SIG-M5 treated with dmso at 0.1 percent for 504 hours (cell line): ENCODE measurements around the gene FCER1G.

Source experiments
- DNase-seq: peaks from one replicate; lab custom pipeline; 2025; ENCODE audit not compliant: unreplicated experiment; lab: John Stamatoyannopoulos, UW

Gene FCER1G

DNA sequence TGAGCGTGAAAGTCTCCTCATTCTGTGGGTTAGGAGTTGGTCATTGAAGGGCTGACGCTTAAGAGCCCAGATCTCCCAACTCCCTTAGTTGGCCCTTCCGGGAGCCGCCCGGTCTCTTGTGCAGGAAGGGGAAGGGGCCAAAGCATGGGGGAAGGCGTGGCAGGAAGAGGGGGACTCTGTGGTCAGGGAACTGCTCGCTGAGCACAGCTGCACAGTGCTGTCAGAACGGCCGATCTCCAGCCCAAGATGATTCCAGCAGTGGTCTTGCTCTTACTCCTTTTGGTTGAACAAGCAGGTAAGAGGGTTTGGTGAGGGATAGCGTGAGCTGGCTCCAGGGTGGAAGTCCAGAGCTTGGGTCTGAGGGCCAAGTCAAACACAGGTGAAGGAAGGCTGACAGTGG, at the start of gene FCER1G:
Gene FCER1G, plus strand, starts transcription at position 220 of the 400 bp plus-strand sequence. Its CDS starts 27 bp downstream, at position 247.
- DNase-seq = peak; percentile 69

DNA sequence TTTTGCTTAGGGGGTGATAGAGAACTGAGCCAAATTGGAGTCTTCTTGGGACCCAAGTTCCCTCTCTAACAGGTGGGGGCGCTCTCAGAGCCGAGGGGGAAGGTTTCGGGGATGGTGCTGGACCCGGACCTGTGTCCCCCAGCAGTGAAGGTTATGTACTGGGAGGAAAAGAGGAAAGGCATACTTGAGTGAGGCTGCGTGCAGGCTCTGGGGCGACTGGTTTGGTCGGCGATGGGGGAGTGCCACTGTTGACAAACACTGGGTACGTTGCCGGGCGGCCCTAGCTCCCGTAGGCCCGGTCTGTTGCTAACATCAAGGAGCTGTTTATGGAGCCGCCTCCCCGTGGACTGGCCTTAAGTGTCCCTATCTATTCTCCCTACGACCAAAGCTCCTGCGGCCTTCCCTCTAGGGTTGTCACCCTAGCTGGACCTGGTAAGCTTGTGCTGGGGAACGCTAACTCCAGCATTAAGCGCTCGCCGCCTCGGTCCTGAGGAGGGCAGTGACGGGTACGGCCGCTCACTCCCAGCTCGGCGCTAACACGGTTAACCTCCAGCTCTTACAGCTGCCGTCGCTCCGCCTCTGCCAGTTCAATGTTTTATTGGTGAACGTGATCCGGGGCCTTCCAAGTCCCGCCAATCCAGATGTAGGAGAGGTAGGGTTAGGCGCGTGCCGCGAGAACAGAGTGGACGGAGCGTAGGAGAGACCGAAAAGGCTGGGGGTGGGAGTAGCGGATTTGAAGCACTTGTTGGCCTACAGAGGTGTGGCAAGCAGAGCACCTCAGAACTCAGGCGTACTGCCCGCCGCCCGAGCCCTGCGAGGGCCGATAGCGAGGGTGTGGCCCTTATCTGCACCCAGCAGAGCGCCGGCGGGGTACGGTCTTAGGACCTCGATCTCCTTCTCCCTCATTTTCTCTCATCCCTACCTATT, 49.1 kb upstream of the FCER1G start, which contains the start of gene PPOX:
Gene PPOX, plus strand, starts transcription at position 685 of the 927 bp plus-strand sequence. CDS start 422 bp downstream, outside the sequence.
- DNase-seq = peak; percentile 99

DNA sequence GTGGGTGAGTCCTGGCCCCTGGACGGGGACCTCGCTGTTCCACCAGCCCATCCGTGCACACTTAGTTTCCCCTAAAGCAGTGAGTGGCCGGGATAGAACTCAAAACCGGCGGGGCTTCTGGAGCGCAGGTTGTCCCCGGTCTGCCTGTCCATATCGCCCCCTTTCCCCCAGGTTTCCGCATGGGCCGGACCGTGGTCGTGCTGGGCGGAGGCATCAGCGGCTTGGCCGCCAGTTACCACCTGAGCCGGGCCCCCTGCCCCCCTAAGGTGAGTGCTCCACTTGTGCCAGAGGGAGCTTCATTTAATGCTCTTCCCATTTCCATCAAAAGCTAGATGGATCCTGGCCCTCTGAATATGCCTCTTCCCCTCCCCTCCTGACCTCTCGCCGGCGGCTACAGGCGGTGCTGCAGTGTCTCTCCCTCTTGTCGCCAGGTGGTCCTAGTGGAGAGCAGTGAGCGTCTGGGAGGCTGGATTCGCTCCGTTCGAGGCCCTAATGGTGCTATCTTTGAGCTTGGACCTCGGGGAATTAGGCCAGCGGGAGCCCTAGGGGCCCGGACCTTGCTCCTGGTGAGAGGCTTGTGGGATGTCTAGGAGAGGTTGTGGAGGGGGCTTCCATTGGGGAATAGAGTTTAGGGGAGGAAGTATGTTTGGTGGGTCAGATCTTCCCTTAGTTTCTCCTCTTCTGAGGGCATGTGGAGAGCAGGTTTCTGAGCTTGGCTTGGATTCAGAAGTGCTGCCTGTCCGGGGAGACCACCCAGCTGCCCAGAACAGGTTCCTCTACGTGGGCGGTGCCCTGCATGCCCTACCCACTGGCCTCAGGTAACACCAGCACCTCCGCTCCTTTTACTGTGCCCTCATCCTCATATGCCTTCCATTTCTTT, 48.2 kb upstream of the FCER1G start:
- no peak for DNase-seq

DNA sequence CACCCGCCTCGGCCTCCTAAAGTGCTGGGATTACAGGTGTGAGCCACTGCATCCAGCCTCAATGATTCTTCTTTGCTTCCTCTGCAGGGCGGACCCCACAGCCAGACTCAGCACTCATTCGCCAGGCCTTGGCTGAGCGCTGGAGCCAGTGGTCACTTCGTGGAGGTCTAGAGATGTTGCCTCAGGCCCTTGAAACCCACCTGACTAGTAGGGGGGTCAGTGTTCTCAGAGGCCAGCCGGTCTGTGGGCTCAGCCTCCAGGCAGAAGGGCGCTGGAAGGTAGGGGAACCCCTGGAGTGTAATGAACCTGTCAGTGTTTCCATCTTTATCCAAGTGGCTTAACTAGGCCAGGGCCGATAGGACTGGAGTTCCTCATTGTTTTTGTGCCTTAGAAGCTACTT, 46.2 kb upstream of the FCER1G start:
- DNase-seq = no peak

DNA sequence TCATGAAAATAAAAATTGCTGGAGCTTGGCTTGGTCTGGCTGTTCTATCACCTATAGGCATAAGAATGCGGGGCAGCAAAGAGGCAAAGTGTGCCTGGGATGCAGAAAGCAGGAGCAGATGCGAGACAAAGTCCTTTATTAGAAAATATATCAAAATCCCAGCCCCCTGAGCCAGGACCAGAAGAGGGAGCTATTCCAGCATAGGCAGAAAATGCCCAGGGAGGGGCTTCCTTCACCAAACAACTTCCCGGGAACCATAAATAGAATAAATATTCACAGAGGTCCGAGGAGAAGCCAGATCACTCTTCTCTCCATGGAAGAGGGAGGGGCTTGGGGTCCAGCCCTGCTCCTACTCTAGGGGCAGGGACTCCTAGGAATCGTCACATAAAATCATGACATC, 43.9 kb upstream of the FCER1G start:
- no peak for DNase-seq

DNA sequence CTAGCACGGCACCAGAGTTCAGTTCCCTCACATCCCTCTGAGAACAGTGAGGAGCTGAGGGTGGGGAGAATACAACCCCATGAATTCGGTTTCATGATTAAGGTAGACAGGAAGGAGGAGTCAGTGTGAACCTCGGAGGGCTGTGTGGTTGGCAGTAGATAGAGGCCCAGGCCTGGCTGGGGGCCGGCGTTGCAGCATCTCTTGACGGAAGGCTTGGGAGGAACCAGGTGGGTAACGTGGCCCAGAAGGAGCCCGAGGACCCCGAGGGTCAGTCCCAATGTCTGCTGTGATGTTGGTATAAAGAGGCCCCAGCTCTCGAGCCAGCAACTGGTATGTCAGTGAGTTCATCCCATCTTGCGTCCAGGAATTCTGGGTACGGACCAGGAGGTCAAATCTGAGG, 43.4 kb upstream of the FCER1G start:
- DNase-seq = no peak

DNA sequence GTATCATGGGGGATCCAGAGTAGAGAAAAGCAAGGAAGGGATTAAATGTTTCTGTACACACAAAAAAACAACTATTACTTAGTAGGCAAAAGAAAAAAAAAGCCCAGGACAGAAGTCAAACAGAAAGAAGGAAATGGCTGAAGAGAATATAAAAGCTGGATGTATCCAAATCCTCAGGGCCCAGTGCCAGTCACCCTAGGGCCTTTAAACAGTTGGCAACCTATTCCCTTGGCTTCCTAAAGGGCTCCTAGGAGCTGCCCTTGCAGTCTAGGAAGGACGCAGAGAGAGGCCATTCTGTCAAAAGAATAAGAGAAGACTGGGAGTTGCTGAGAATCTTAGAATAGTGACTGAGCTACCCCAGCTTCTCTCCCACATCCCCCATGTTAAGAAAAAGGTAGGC, 42.7 kb upstream of the FCER1G start:
- no peak for DNase-seq

DNA sequence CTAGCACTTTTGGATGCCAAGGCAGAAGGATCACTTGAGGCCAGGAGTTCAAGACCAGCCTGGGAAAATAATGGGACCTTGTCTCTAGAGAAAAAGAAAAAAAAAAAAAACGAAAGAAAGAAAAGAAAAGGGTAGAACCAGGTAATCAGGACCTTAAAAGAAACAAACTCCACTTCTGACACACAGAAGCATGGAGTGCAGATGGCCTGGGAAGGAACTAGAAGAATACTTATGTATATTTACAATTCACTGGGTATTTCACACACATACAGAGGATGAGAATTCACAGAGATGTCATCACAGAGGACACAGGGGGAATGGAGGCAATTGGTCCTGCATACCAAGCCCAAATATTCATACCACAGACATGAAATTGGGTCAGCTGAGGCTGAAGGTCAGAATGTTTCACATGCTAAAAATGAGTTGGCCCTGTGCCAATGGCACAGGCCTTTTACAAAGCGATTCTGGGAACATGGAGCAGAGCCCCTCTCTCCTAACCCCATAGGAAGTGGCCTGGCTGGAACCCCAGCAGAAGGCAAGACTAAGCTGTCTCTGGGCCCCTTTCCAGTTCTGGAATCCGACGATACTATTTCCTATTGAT, 42.2 kb upstream of the FCER1G start:
- no peak for DNase-seq

DNA sequence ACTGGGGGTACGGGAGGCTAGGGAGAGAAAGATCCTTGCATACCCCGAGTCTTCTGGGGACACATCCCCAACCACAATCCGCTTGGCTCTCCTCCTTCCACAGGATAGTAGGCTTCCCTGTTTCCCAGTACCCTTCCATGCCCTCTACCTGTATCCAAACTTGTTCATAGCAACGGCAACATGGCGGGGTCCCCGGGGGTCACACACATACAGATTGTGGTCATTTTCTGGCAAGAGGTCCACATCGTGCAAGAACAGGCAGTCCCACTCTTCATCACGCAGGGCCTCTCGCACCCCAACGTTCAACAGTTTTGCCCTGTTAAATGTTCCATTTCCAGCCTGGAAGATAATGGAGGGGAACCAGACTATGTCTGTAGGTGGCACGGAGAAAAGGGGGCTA, 41.4 kb upstream of the FCER1G start:
- DNase-seq = no peak

DNA sequence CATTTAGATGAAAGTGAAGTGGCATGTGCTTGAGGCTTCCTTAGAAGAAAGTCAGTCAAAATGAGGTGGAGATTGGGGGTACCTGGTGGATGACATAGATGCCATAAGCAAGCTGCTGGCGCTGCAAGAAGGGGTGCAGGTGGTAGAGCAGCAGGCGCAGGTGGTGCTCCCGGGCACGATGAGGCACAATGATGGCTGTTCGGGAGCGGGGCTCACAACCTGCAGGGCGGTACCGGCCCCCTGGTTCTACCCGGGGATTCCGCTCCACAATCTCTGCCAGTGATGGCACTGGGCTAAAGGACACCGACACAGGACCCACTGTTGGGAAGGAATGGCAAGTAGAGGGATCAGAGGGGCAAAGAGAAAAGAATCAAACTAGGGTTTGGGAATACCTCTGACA, 40.2 kb upstream of the FCER1G start:
- DNase-seq = no peak

DNA sequence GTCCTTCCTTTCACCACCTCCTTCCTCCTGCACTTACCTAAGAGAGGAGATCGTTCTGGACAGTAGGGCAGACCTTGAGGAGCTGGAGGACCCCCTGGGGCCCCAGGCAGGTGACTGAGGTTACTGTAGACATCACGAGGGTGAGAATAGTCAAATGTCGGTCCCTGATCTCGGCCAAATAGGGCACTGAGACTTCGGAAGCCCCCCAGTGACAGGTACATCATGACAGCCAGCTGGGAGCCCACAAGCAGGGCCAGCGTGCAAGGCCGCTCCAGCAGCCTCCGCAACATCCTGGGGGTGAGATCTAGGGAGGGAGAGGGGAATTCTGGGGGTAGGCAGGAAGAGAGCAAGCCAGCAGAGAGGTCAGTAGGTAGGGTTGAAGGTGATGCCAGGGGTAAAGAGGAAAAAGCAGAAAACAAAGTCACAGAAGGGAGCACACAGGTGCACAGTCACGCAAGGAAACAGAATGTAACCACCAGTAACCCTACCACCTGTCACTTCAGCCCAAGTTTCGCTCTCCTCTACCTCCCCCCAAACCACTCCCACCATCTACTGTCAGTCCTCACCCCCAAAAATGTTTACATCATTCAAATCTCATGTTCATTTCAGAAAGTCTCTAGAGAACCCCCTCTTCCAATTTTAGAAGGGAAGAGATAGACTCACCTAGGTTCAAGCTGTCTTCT, 39.2 kb upstream of the FCER1G start:
- DNase-seq = no peak

DNA sequence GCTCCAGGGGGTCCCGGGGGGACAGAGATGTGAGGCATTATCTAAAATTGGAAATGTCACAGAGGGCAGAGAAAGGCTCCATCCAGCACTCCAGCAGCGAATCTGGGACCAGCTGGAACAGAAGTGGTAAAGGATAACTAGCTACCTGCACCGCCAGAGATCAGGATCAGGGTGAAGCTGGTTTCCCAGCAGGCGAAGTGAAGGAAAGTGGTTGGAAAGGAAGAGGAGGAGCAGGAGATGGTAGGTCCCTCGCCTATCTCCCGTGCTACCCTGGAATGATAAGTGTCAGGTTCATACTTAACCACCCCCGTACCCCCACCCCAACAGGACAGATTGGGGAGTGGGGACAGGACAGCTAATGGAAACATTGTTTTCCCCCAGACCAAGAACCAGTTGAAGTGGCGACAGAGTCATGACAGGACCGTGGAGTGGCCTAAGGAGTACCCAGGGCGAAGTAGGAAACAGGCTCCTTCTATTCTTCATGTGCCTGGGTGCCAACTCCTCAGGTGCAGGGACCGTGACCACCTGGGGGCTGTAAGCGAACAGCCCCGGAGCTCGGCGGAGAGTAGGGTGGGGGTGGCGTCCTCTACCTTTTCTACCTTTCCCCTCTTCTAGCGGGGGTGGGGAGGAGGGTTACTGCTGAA, 38.5 kb upstream of the FCER1G start:
- no peak for DNase-seq

DNA sequence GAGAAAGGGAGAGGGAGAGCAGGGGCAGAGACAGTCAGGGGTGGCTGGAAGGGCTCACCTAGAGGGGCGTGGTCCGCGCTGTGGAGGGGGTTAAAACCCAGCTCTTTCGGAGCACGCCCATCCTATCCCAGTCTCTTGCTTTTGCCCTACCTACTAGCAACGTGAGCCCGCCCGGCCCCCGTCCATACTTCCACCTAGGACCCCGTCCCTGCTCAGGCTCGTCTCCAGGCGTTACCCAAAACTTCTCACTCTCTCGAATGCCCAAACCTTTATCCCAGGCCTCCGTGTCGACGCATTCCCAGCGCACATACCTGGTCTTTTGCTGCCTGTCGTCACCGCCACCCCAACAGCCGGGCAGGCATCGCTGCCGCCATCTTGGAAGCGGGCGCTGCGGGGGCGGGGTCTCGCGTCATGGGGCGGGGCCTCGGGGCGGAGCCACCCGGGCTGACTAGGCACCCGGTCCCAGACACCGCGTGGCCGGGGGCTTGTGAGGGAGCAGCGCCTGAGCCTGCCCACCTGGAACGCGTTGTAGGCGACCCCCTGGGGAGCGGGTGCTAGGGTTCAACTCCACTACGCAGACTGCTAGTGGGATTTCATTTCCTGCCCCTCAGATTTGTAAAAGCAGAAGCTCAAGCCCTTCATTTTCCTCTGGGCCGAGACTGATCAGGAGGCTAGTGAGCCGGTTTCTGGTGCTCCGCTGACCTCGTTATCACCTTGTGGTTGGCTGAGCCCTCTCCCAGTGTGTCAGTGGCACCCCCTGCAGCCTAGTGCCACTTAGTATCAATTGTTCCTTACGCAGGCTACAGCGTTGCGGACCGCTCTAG, 37.8 kb upstream of the FCER1G start, which contains the start of gene B4GALT3:
Gene B4GALT3, minus strand, starts transcription at position 396 of the 824 bp plus-strand sequence. CDS start 1,447 bp downstream, outside the sequence.
- peak; percentile 77 for DNase-seq

DNA sequence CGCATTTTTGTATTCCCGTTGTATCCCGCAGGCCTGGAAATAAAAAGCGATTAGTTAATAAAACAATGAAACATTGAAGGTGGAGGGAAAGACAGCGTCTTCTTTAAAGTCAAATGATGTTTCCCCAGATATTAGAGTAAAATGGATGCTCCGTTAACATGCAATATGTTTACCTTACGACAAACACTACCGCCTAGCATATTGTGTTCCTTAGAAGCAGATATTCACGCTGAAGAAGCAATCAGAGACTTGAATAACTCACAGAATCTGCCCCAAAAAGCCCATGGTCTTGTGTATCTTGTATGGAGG, 37.2 kb upstream of the FCER1G start:
- DNase-seq = no peak

DNA sequence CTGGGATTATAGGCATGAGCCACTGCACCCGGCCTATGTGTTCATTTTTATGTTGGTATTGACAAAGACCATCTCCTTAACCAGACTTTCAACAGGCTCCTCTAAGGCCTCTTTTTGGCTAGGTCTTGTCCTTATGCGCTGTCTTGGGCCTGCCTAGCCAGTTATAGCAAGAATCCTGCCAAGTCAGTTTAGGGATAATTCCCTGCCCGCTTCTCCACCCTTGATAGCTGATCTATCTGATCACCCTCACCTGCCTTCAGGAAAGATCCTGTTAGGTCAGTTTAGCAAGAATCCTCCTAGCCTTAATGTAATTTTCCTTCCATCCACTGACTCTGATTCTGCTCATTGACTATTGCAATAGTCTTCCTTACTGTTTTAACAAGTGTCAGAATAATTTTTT, 35.4 kb upstream of the FCER1G start:
- no peak for DNase-seq

DNA sequence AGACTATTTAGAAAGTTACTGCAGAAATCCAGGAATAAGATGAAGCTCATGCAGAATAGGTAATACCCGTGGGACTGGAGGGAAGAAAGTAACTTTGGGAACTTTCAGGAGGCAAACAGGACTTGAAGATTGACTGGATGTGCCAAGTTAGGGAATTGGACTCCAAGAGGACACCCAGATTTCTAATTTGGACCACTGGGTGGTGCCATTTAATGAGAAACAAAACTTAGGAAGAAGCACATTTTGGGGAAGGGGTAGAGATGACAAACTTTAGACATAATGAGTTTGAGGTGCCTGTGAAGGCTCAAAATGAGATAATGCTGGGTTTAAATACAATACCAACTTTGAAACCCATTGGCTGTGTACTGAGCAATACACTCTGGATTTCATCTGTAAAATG, 34.5 kb upstream of the FCER1G start:
- DNase-seq = peak; percentile 44

DNA sequence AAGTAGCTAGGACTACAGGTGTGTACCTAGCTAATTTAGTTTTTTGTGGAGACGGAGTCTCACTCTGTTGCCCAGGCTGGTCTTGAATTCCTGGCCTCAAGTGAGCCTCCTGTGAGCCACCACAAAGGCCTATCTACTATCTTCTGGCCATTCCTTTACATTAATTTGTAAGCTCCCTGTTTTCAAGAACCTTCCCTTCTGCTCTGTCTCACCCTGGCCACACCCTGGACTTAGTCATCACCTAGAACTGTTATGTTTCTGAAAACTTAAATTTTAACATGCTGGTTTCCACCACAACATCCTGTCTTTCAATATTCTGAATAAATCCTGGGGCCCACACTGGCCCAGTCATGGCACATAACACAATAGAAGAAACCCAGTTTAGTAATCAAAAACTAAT, 32.9 kb upstream of the FCER1G start:
- DNase-seq = peak; percentile 87

DNA sequence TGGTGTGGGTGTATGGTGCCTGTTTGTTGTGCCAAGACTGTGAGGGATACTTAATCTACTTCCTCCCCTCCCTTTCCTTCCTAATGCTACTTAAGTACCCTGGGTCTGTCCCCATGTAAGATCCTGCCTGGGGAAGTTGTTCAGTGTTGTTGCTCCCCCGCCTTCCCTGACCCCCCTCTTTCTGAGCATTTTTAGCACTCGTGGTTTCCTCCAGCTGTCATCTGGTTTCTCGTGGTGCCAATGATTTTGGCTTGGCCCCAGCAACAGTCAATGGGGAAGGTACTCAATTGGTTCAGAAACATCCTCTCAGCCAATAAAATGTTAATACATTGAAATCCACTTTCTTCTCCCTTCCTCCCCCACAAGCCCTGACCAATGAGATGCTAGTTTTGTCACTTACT, 29.8 kb upstream of the FCER1G start:
- DNase-seq = peak; percentile 99

DNA sequence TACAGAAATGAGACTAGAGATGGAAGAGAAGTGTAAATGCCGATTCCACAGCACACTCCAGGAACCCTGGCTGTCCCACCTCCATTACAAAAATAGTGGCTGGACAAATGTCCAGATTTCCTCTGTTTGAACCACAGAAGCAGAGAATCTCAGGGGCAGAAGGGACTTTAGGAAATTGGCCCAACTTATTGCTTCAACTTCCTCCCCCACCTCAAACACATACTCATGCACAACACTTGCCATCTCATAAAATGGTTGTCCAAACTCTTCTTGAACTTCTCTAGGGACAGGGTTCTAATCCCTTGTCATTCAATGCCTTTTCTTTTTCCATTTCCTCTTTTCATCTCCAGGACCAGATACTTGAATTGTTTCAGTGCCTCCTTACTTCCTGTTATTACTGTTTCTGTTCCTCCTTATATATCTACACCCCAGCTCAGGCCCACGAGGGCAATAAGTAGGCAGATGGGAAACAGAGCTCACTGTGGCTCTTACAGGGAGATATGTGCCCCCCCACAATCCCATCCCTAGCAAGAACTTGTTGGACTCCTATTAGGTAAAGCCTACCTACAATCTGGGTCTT, 29.3 kb upstream of the FCER1G start:
- peak; percentile 100 for DNase-seq
